ENCODE measurements around the gene ELFN1. TPM values are rescaled to one million over a fixed set of nuclear protein-coding genes. Genes with fewer than 3 reads are reported as not detected.

Gene ELFN1
- total RNA-seq, 1 donor from 2014 or later, result 19.7 TPM

DNA sequence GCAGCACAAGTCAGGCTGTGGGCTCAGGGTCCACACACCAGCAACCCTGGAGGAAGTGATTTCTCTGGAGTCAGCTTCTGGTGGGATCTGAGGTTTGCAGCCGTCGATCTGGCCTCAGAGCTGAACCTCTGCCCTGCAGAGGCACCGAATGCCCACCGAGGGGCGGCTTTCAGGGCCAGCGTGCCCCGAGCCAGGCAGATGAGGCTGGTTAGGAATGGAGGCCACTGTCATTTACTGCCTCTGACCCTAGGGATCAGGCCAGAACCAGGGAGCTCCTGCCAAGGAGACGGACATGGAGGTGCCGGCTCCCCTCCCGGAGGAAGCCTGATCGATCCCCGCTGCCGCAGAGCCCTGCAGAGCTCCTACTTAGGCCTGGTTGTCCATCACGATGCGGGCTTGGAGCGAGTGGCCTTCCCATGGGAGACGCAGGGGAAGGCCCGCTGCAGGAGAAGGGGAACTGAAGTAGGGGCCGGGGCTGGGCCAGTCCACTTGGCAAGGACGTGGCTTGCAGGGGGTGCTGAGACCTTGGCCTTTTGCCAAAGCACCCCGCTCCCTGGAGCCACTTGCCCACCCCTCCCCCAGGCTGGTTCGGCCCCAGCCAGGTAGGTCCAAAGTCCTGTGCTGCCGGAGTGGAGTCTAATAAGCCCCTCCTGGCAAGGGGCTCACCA lies 19.6 kb upstream of the ELFN1 start:
- FAIRE-seq (no peak), DNase-seq (ENCODE audit: low read depth) (no peak)
- peaks cover 9% of the 10 kb centered on the region for H3K4me1 ChIP-seq (ENCODE audit: insufficient read depth, low read length)
- H3K27me3 Mint-ChIP-seq (ENCODE audit: low read depth, unreplicated experiment), result peaks cover 38% of the 10 kb centered on the region
- H3K36me3 Mint-ChIP-seq (ENCODE audit: low read depth, unreplicated experiment), result no peaks in the 10 kb centered on the region
- no peak overlapping the region for H2AFZ ChIP-seq (ENCODE audit: low read depth, low read length)
- H3K9me3 ChIP-seq (ENCODE audit: insufficient read depth, low read depth, low read length), result no peaks in the 10 kb centered on the region
- H3K4me2 ChIP-seq (ENCODE audit: low read length), result no peak overlapping the region
- TF ChIP-seq EZH2 (IDR thresholded peaks at IDR 0.05; ENCODE audit: insufficient read depth, low read length), result no peak
- TF ChIP-seq, protein P1, sequence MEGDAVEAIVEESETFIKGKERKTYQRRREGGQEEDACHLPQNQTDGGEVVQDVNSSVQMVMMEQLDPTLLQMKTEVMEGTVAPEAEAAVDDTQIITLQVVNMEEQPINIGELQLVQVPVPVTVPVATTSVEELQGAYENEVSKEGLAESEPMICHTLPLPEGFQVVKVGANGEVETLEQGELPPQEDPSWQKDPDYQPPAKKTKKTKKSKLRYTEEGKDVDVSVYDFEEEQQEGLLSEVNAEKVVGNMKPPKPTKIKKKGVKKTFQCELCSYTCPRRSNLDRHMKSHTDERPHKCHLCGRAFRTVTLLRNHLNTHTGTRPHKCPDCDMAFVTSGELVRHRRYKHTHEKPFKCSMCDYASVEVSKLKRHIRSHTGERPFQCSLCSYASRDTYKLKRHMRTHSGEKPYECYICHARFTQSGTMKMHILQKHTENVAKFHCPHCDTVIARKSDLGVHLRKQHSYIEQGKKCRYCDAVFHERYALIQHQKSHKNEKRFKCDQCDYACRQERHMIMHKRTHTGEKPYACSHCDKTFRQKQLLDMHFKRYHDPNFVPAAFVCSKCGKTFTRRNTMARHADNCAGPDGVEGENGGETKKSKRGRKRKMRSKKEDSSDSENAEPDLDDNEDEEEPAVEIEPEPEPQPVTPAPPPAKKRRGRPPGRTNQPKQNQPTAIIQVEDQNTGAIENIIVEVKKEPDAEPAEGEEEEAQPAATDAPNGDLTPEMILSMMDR (IDR thresholded peaks at IDR 0.05; ENCODE audit: insufficient read depth, low read depth, low read length), result no peak
- H3K27ac Mint-ChIP-seq (ENCODE audit: unreplicated experiment), result no peak overlapping the region
- H3K27ac ChIP-seq (ENCODE audit: low read depth, low read length), result no peak overlapping the region
- H3K4me3 ChIP-seq (ENCODE audit: insufficient read depth, low read depth, low read length), result no peak overlapping the region
- H4K20me1 ChIP-seq (ENCODE audit: insufficient read depth, low read length), result no peaks in the 10 kb centered on the region
- peaks cover 12% of the 10 kb centered on the region for H3K27me3 ChIP-seq (ENCODE audit: insufficient read depth, low read length)
- H3K79me2 ChIP-seq (ENCODE audit: insufficient read depth, low read length), result no peaks in the 10 kb centered on the region
- H3K9ac ChIP-seq (ENCODE audit: low read length), result no peak overlapping the region
- H3K4me1 Mint-ChIP-seq (ENCODE audit: low read depth, unreplicated experiment), result no peaks in the 10 kb centered on the region
- H3K9me3 Mint-ChIP-seq (ENCODE audit: unreplicated experiment), result no peaks in the 10 kb centered on the region
- H3K4me3 Mint-ChIP-seq (ENCODE audit: unreplicated experiment), result no peak overlapping the region
- H3K36me3 ChIP-seq (ENCODE audit: insufficient read depth, low read length), result no peaks in the 10 kb centered on the region

DNA sequence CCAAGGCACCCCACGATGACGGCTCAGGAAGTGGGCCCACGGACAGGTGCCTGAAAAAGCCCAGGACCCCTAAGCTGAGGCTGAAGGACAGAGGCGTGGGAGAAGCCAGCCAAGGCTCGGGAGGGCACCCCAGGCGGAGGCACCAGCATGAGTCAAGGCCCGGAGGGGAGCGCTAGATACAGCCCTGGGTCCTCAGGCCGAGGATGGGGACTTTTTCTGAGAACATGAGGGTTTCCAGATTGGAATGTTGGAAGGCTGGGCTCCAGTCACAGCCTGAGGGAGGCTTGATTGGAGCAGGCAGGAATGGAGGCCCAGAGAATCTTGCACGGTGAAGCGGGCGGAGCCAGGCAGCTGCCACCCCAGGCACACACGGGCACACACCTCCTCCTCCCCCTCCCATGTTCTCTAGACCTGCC lies 19.0 kb upstream of the ELFN1 start:
- H3K9ac ChIP-seq (ENCODE audit: low read length), result no peak overlapping the region
- H3K27me3 Mint-ChIP-seq (ENCODE audit: low read depth, unreplicated experiment), result peaks cover 42% of the 10 kb centered on the region

More for the DNA sequence above, 19.0 kb upstream of the ELFN1 start:
- Histone ChIP-seq H3K4me1 (ENCODE audit: insufficient read depth, low read length) (peaks cover 9% of the 10 kb centered on the region), H3K79me2 (ENCODE audit: insufficient read depth, low read length) (no peaks in the 10 kb centered on the region), H2AFZ (ENCODE audit: low read depth, low read length) (no peak overlapping the region), H3K36me3 (ENCODE audit: insufficient read depth, low read length) (no peaks in the 10 kb centered on the region), H3K4me3 (ENCODE audit: insufficient read depth, low read depth, low read length) (no peak overlapping the region), H3K4me2 (ENCODE audit: low read length) (no peak overlapping the region), H3K9me3 (ENCODE audit: insufficient read depth, low read depth, low read length) (no peaks in the 10 kb centered on the region), H3K27ac (ENCODE audit: low read depth, low read length) (no peak overlapping the region), H3K27me3 (ENCODE audit: insufficient read depth, low read length) (peaks cover 12% of the 10 kb centered on the region), H4K20me1 (ENCODE audit: insufficient read depth, low read length) (no peaks in the 10 kb centered on the region)
- Mint-ChIP-seq H3K4me3 (ENCODE audit: unreplicated experiment) (no peak overlapping the region), H3K36me3 (ENCODE audit: low read depth, unreplicated experiment) (no peaks in the 10 kb centered on the region), H3K27ac (ENCODE audit: unreplicated experiment) (no peak overlapping the region), H3K4me1 (ENCODE audit: low read depth, unreplicated experiment) (no peaks in the 10 kb centered on the region), H3K9me3 (ENCODE audit: unreplicated experiment) (no peaks in the 10 kb centered on the region)
- FAIRE-seq (no peak), DNase-seq (ENCODE audit: low read depth) (no peak)
- no peak for TF ChIP-seq EZH2 (IDR thresholded peaks at IDR 0.05; ENCODE audit: insufficient read depth, low read length)
- TF ChIP-seq, protein P1 (IDR thresholded peaks at IDR 0.05; ENCODE audit: insufficient read depth, low read depth, low read length), result no peak

Data from astrocyte (in vitro differentiated cells and primary cell).